BLaER1 treated with 17β-estradiol and CSF1 and Interleukin-3, amounts not matched to agents 10 nM and 100 nM (cell line): ENCODE data around the gene LMNTD2.

Experiments used
- H3K27ac ChIP-seq, 11 experiments: shearing (Covaris generic); formaldehyde crosslinking; 2 replicates each; pipeline ENCODE4 v1.8.1; 2022
- H3K27me3 ChIP-seq, 11 experiments: shearing (Covaris generic); formaldehyde crosslinking; 2 replicates each; pipeline ENCODE4 v1.8.1; 2022
- H3K36me3 ChIP-seq, 11 experiments: shearing (Covaris generic); formaldehyde crosslinking; 2 replicates each; pipeline ENCODE4 v1.8.1; 2022
- H3K4me1 ChIP-seq, 10 experiments: shearing (Covaris generic); formaldehyde crosslinking; 2 replicates each; pipeline ENCODE4 v1.8.1; 2022
- H3K4me2 ChIP-seq, 11 experiments: shearing (Covaris generic); formaldehyde crosslinking; 2 replicates each; pipeline ENCODE4 v1.8.1; 2022
- H3K4me3 ChIP-seq, 10 experiments: shearing (Covaris generic); formaldehyde crosslinking; 2 replicates each; pipeline ENCODE4 v1.8.1; 2022
- H3K9ac ChIP-seq, 11 experiments: shearing (Covaris generic); formaldehyde crosslinking; 2 replicates each; pipeline ENCODE4 v1.8.1; 2022
- H3K9me3 ChIP-seq, 11 experiments: shearing (Covaris generic); formaldehyde crosslinking; replicated peaks in 1 of 11; 2 replicates each; pipeline ENCODE4 v1.8.1; 2022
- H4K20me1 ChIP-seq, 11 experiments: shearing (Covaris generic); formaldehyde crosslinking; 2 replicates each; pipeline ENCODE4 v1.8.1; 2022
- Cebpa-rat ChIP-seq, 11 experiments: shearing (Covaris generic); IDR thresholded peaks; 2 replicates each; pipeline ENCODE4 v1.8.1; 2022

The LMNTD2 gene

GRCh38 chr11:555780-556661, 4.5 kb downstream of the LMNTD2 start:
- Histone ChIP-seq H3K27me3 (peaks cover 48 to 67% (median 52%) of the 10 kb centered on the region in 11 experiments), H4K20me1 (peaks cover 0 to 59% (median 28%) of the 10 kb centered on the region in 11 experiments; a peak in 17 of 22 replicates), H3K9me3 (no peaks in the 10 kb centered on the region), H3K4me1 (peaks cover 21 to 57% (median 40%) of the 10 kb centered on the region in 10 experiments; a peak in 18 of 20 replicates), H3K27ac (no peak overlapping the region), H3K4me3 (peak overlapping the region; percentile 40 to 66 (median 50); a peak in 17 of 20 replicates), H3K36me3 (no peaks in the 10 kb centered on the region), H3K4me2 (peak overlapping the region; percentile 75 to 99 (median 95)), H3K9ac (peak overlapping the region in 4 of 11 experiments; percentile 39 to 69 (median 65); a peak in 6 of 22 replicates)
- TF ChIP-seq Cebpa-rat (IDR thresholded peaks at IDR 0.05) = no peak

GRCh38 chr11:555227-555779, 5.2 kb downstream of the LMNTD2 start:
- Histone ChIP-seq H3K9ac (peak overlapping the region in 5 of 11 experiments; percentile 39 to 69 (median 65); a peak in 9 of 22 replicates), H3K27ac (no peak overlapping the region), H3K4me3 (peak overlapping the region; percentile 40 to 66 (median 50)), H3K36me3 (no peaks in the 10 kb centered on the region; a peak in 1 of 22 replicates), H3K4me1 (peaks cover 20 to 55% (median 38%) of the 10 kb centered on the region in 10 experiments; a peak in 18 of 20 replicates), H3K27me3 (peaks cover 48 to 67% (median 52%) of the 10 kb centered on the region in 11 experiments), H3K9me3 (no peaks in the 10 kb centered on the region), H3K4me2 (peak overlapping the region; percentile 75 to 99 (median 95)), H4K20me1 (peaks cover 0 to 59% (median 28%) of the 10 kb centered on the region in 11 experiments; a peak in 17 of 22 replicates)
- TF ChIP-seq Cebpa-rat (IDR thresholded peaks at IDR 0.05) = no peak

GRCh38 chr11:554428-555226, 5.9 kb downstream of the LMNTD2 start:
- Histone ChIP-seq H3K9me3 (no peaks in the 10 kb centered on the region), H4K20me1 (peaks cover 0 to 59% (median 28%) of the 10 kb centered on the region in 11 experiments; a peak in 17 of 22 replicates), H3K27me3 (peaks cover 45 to 65% (median 46%) of the 10 kb centered on the region in 11 experiments), H3K36me3 (no peaks in the 10 kb centered on the region; a peak in 1 of 22 replicates), H3K4me2 (peak overlapping the region; percentile 67 to 99 (median 95)), H3K4me1 (peaks cover 14 to 48% (median 31%) of the 10 kb centered on the region in 10 experiments; a peak in 17 of 20 replicates), H3K27ac (no peak overlapping the region), H3K9ac (peak overlapping the region in 1 of 11 experiments; percentile 37; a peak in 1 of 22 replicates), H3K4me3 (peak overlapping the region in 5 of 10 experiments; percentile 28 to 60 (median 47); a peak in 4 of 20 replicates)
- TF ChIP-seq Cebpa-rat (IDR thresholded peaks at IDR 0.05) = no peak

GRCh38 chr11:553988-554340, 6.6 kb downstream of the LMNTD2 start:
- no peak for TF ChIP-seq Cebpa-rat (IDR thresholded peaks at IDR 0.05)
- Histone ChIP-seq H3K9ac (no peak overlapping the region; a peak in 1 of 22 replicates), H3K4me2 (peak overlapping the region in 10 of 11 experiments; percentile 56 to 83 (median 70); a peak in 16 of 22 replicates), H3K27me3 (peaks cover 39 to 58% (median 39%) of the 10 kb centered on the region in 11 experiments), H3K4me1 (peaks cover 14 to 51% (median 30%) of the 10 kb centered on the region in 10 experiments; a peak in 17 of 20 replicates), H3K27ac (no peak overlapping the region), H3K4me3 (no peak overlapping the region), H4K20me1 (peaks cover 0 to 59% (median 28%) of the 10 kb centered on the region in 11 experiments; a peak in 17 of 22 replicates), H3K9me3 (no peaks in the 10 kb centered on the region), H3K36me3 (no peaks in the 10 kb centered on the region; a peak in 1 of 22 replicates)

- Histone ChIP-seq H3K9ac (no peak overlapping the region), H3K36me3 (no peaks in the 10 kb centered on the region; a peak in 1 of 22 replicates), H3K27me3 (peaks cover 32 to 52% (median 33%) of the 10 kb centered on the region in 11 experiments), H3K4me3 (no peak overlapping the region), H3K9me3 (no peaks in the 10 kb centered on the region), H3K4me2 (peak overlapping the region in 4 of 11 experiments; percentile 57 to 72 (median 62); a peak in 4 of 22 replicates), H3K4me1 (peaks cover 14 to 52% (median 30%) of the 10 kb centered on the region in 10 experiments; a peak in 17 of 20 replicates), H3K27ac (no peak overlapping the region), H4K20me1 (peaks cover 0 to 56% (median 28%) of the 10 kb centered on the region in 11 experiments; a peak in 17 of 22 replicates)
- no peak for TF ChIP-seq Cebpa-rat (IDR thresholded peaks at IDR 0.05)
Measured at GRCh38 chr11:553083-553987, 7.2 kb downstream of the LMNTD2 start.

GRCh38 chr11:551596-551995, 8.9 kb downstream of the LMNTD2 start:
- H3K27me3 ChIP-seq = peaks cover 15 to 34% (median 16%) of the 10 kb centered on the region in 11 experiments
- H3K4me1 ChIP-seq = peaks cover 14 to 44% (median 26%) of the 10 kb centered on the region in 10 experiments; a peak in 17 of 20 replicates
- H3K9ac ChIP-seq = no peak overlapping the region
- H3K36me3 ChIP-seq = no peaks in the 10 kb centered on the region; a peak in 1 of 22 replicates
- no peak overlapping the region for H3K27ac ChIP-seq
- H3K4me3 ChIP-seq = no peak overlapping the region
- H4K20me1 ChIP-seq = peaks cover 0 to 39% (median 17%) of the 10 kb centered on the region in 11 experiments; a peak in 17 of 22 replicates
- H3K4me2 ChIP-seq = peak overlapping the region in 1 of 11 experiments; percentile 24; a peak in 1 of 22 replicates
- no peaks in the 10 kb centered on the region for H3K9me3 ChIP-seq
- no peak for TF ChIP-seq Cebpa-rat (IDR thresholded peaks at IDR 0.05)

GRCh38 chr11:551131-551530, 9.4 kb downstream of the LMNTD2 start:
- TF ChIP-seq Cebpa-rat (IDR thresholded peaks at IDR 0.05) = no peak
- Histone ChIP-seq H4K20me1 (peaks cover 0 to 34% (median 12%) of the 10 kb centered on the region in 11 experiments; a peak in 15 of 22 replicates), H3K9ac (no peak overlapping the region), H3K4me1 (peaks cover 10 to 39% (median 22%) of the 10 kb centered on the region in 10 experiments; a peak in 17 of 20 replicates), H3K36me3 (no peaks in the 10 kb centered on the region; a peak in 1 of 22 replicates), H3K9me3 (no peaks in the 10 kb centered on the region), H3K4me2 (no peak overlapping the region), H3K4me3 (no peak overlapping the region), H3K27me3 (peaks cover 10 to 30% (median 11%) of the 10 kb centered on the region in 11 experiments), H3K27ac (no peak overlapping the region)
